CD14-positive monocyte (primary cell): ENCODE data around the gene PDE1C. TPM values are rescaled to one million over a fixed set of nuclear protein-coding genes. Genes with fewer than 3 reads are reported as not detected.

Experiments used
- DNase-seq, 3 donors: peaks; one replicate each; pipeline ENCODE4 v3.0.0-alpha.2; 2011 to 2022
- H2AFZ ChIP-seq: 2 replicates; pipeline ENCODE4 v1.6.0; 2012; ENCODE audit warnings: mild to moderate bottlenecking, low read depth, low read length, inconsistent platforms; ENCODE audit not compliant: insufficient read depth, poor library complexity, severe bottlenecking
- H3K27ac ChIP-seq, 2 donors: 1 replicate in 1 of 2; 2 replicates in 1 of 2; pipeline ENCODE4 v1.5.1; 2012 to 2013; ENCODE audit warnings: low read length in 2 of 2, control low read depth in 1 of 2, inconsistent platforms in 1 of 2, low read depth in 1 of 2, mild to moderate bottlenecking in 1 of 2
- H3K27me3 ChIP-seq, 2 donors: one replicate each; pipeline versions ENCODE4 v1.6.0 to v1.6.1; 2011 to 2013; ENCODE audit warnings: low read length in 2 of 2; ENCODE audit not compliant: control insufficient read depth in 2 of 2, insufficient read depth in 2 of 2
- H3K36me3 ChIP-seq, 2 donors: replicated peaks in 1 of 2; 1 replicate in 1 of 2; 2 replicates in 1 of 2; pipeline versions ENCODE4 v1.5.1 to v1.6.1; 2012 to 2013; ENCODE audit warnings: low read length in 2 of 2, control low read depth in 1 of 2, inconsistent platforms in 1 of 2, mild to moderate bottlenecking in 1 of 2; ENCODE audit not compliant: insufficient read depth in 2 of 2, control insufficient read depth in 1 of 2
- H3K4me1 ChIP-seq, 2 donors: 1 replicate in 1 of 2; 2 replicates in 1 of 2; pipeline versions ENCODE4 v1.5.1 to v1.6.1; 2012 to 2013; ENCODE audit warnings: low read length in 2 of 2, control low read depth in 1 of 2, inconsistent platforms in 1 of 2, mild to moderate bottlenecking in 1 of 2, moderate library complexity in 1 of 2; ENCODE audit not compliant: insufficient read depth in 2 of 2, control insufficient read depth in 1 of 2
- H3K4me2 ChIP-seq: replicated peaks from 2 replicates; pipeline ENCODE3; 2012; ENCODE audit warnings: low read length, moderate library complexity, mild to moderate bottlenecking; ENCODE audit not compliant: poor library complexity, severe bottlenecking; ENCODE audit errors: extremely low read depth
- H3K4me3 ChIP-seq, 3 experiments: fragments of 200-600 bp in 1 of 3; sonication (generic) in 1 of 3; replicated peaks in 1 of 3; 1 replicate in 2 of 3; 2 replicates in 1 of 3; pipeline ENCODE4 v1.5.1; 2011 to 2013; ENCODE audit warnings: low read length in 3 of 3, mild to moderate bottlenecking in 3 of 3, control low read depth in 2 of 3, low read depth in 2 of 3, inconsistent platforms in 1 of 3, moderate library complexity in 1 of 3
- H3K79me2 ChIP-seq: 2 replicates; pipeline ENCODE4 v1.6.0; 2012; ENCODE audit warnings: mild to moderate bottlenecking, control low read depth, inconsistent platforms, low read length, moderate library complexity; ENCODE audit not compliant: insufficient read depth
- H3K9ac ChIP-seq: 2 replicates; pipeline ENCODE4 v1.6.0; 2017; ENCODE audit warnings: low read length, mild to moderate bottlenecking; ENCODE audit not compliant: insufficient read depth, poor library complexity, severe bottlenecking
- H3K9me3 ChIP-seq, 2 donors: replicated peaks in 1 of 2; 1 replicate in 1 of 2; 2 replicates in 1 of 2; pipeline versions ENCODE4 v1.5.1 to v1.6.1; 2012 to 2013; ENCODE audit warnings: low read length in 2 of 2, control low read depth in 1 of 2; ENCODE audit not compliant: control insufficient read depth in 1 of 2, insufficient read depth in 1 of 2
- H4K20me1 ChIP-seq: 2 replicates; pipeline ENCODE4 v1.6.0; 2012; ENCODE audit warnings: mild to moderate bottlenecking, low read length, control low read depth, moderate library complexity; ENCODE audit not compliant: insufficient read depth
- H3K27ac Mint-ChIP-seq, 7 donors: one replicate each; pipeline ENCODE4 v1.8.0; 2020; ENCODE audit warnings: mild to moderate bottlenecking in 7 of 7, mixed read lengths in 7 of 7, moderate library complexity in 6 of 7, inconsistent platforms in 2 of 7
- H3K27me3 Mint-ChIP-seq, 3 donors: one replicate each; pipeline ENCODE4 v1.8.0; 2021 to 2022; ENCODE audit warnings: low read depth in 3 of 3, mild to moderate bottlenecking in 3 of 3, mixed read lengths in 3 of 3, moderate library complexity in 3 of 3, inconsistent platforms in 1 of 3
- H3K36me3 Mint-ChIP-seq, 2 donors: one replicate each; pipeline ENCODE4 v1.8.0; 2020; ENCODE audit warnings: mixed read lengths in 2 of 2, inconsistent platforms in 1 of 2, mild to moderate bottlenecking in 1 of 2
- H3K4me1 Mint-ChIP-seq: one replicate; pipeline ENCODE4 v1.8.0; 2020; ENCODE audit warnings: mild to moderate bottlenecking, mixed read lengths
- H3K4me3 Mint-ChIP-seq, 2 donors: one replicate each; pipeline ENCODE4 v1.8.0; 2020; ENCODE audit warnings: mild to moderate bottlenecking in 2 of 2, mixed read lengths in 2 of 2, moderate library complexity in 1 of 2
- H3K9me3 Mint-ChIP-seq, 7 donors: one replicate each; pipeline ENCODE4 v1.8.0; 2020 to 2022; ENCODE audit warnings: mixed read lengths in 7 of 7, mild to moderate bottlenecking in 6 of 7, moderate library complexity in 6 of 7, inconsistent platforms in 2 of 7
- CTCF ChIP-seq: fragments of 200-600 bp; IDR thresholded peaks from one replicate; pipeline ENCODE4 v1.8.0; 2022; ENCODE audit warnings: antibody characterized with exemption, mild to moderate bottlenecking
- WGBS: methylation state at CpG from one replicate; pipeline ENCODE4 v1.1.5; 2013; ENCODE audit warnings: missing lambda C conversion rate; ENCODE audit not compliant: insufficient coverage; 5-methylcytosine and 5-hydroxymethylcytosine counted together
- intact Hi-C, 2 donors: fragments of 100-400 bp; cut with micrococcal nuclease; formaldehyde crosslinking; loops; one replicate each; pipeline versions ENCODE4 v1.15.0 to v1.15.1; 2023
- polyA plus RNA-seq, 3 donors: library from polyadenylated mRNA; depleted of rRNA in 1 of 3; unstranded in 2 of 3; stranded (reverse) in 1 of 3; fragments of 300-500 nt in 2 of 3; fragments of >200 nt in 1 of 3; fragmentation: Illumina TruSeq in 2 of 3; gene quantifications; 1 replicate in 2 of 3; 2 replicates in 1 of 3; pipeline ENCODE4 v1.2.3, GENCODE V29; 2012 to 2021

PDE1C gene
- polyA plus RNA-seq, 3 donors = not detected

GRCh38 chr7:31948029-31948428 lies 122.2 kb downstream of the PDE1C start:
- Histone ChIP-seq H3K4me3 (no peak overlapping the region), H3K79me2 (no peaks in the 10 kb centered on the region), H3K36me3 (no peaks in the 10 kb centered on the region), H3K27me3 (no peaks in the 10 kb centered on the region), H3K9me3 (peaks cover 3 to 16% of the 10 kb centered on the region in 2 donors), H3K4me2 (no peak overlapping the region), H3K9ac (no peak overlapping the region), H3K4me1 (no peaks in the 10 kb centered on the region), H3K27ac (no peak overlapping the region), H2AFZ (no peak overlapping the region), H4K20me1 (no peaks in the 10 kb centered on the region)
- Mint-ChIP-seq H3K27ac (no peak overlapping the region), H3K9me3 (peaks cover 4 to 15% (median 11%) of the 10 kb centered on the region in 7 donors), H3K4me3 (no peak overlapping the region), H3K4me1 (no peaks in the 10 kb centered on the region), H3K36me3 (no peaks in the 10 kb centered on the region), H3K27me3 (peaks cover 0 to 3% (median 1%) of the 10 kb centered on the region in 3 donors)
- no peak for DNase-seq
- WGBS = 83% methylated on average over 1 of the region's 1 CpG
- TF ChIP-seq CTCF = no peak
- intact Hi-C loops = no loop called here

DNA sequence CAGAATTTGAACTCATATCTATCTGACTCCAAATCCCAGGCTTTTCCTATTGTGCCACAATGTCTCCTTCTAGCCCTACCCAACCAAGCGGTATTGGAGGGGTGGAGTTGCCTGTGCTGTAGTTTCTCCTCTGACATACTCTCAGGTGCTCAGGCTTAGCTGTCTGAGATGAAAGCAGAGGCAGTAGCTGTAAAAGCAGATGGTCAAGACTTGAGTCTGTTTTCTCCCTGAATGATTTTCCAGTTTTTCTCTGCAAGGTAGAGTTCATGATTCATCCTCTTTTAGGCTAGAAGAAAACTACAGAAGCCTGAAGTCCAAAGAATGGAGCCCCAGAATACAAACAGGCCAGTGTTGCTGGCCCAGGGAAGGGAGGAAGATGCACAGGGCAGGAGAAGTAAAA lies 130.0 kb downstream of the PDE1C start:
- Histone ChIP-seq H3K27me3 (no peaks in the 10 kb centered on the region), H3K4me2 (no peak overlapping the region), H3K9ac (no peak overlapping the region), H3K36me3 (no peaks in the 10 kb centered on the region), H3K4me3 (no peak overlapping the region), H3K27ac (no peak overlapping the region), H3K79me2 (no peaks in the 10 kb centered on the region), H4K20me1 (no peaks in the 10 kb centered on the region), H3K4me1 (no peaks in the 10 kb centered on the region), H3K9me3 (no peaks in the 10 kb centered on the region), H2AFZ (no peak overlapping the region)
- Mint-ChIP-seq H3K27ac (no peak overlapping the region), H3K4me1 (no peaks in the 10 kb centered on the region), H3K9me3 (peaks cover 2 to 10% (median 3%) of the 10 kb centered on the region in 7 donors), H3K36me3 (no peaks in the 10 kb centered on the region), H3K4me3 (no peak overlapping the region), H3K27me3 (peaks cover 0 to 4% (median 2%) of the 10 kb centered on the region in 3 donors)
- TF ChIP-seq CTCF = no peak
- no CpG with 5 or more reads among the region's 1 CpG for WGBS
- intact Hi-C loops = no loop called here
- no peak for DNase-seq
